ENCODE data around the gene PRAC1.

The PRAC1 gene

GRCh38 chr17:48704361-48705248 lies 17.7 kb downstream of the PRAC1 start:
- no peak for DNase-seq (ENCODE audit: low read depth)

GRCh38 chr17:48701864-48702532 lies 20.3 kb downstream of the PRAC1 start:
- DNase-seq (ENCODE audit: low read depth): no peak

- no peak for DNase-seq (ENCODE audit: low read depth)
These were observed 29.1 kb downstream of the PRAC1 start for GRCh38 chr17:48693178-48693577.

GRCh38 chr17:48692049-48692448 lies 30.3 kb downstream of the PRAC1 start:
- no peak for DNase-seq (ENCODE audit: low read depth)

- DNase-seq (ENCODE audit: low read depth): no peak
These were observed 31.7 kb downstream of the PRAC1 start for GRCh38 chr17:48690655-48691054.

- DNase-seq (ENCODE audit: low read depth): no peak
These were observed 40.7 kb downstream of the PRAC1 start for GRCh38 chr17:48681609-48682008.

GRCh38 chr17:48679385-48680096 lies 42.8 kb downstream of the PRAC1 start:
- no peak for DNase-seq (ENCODE audit: low read depth)

- peak; percentile 6 for DNase-seq (ENCODE audit: low read depth)
These were observed 44.0 kb downstream of the PRAC1 start for GRCh38 chr17:48678141-48678971.

GRCh38 chr17:48676963-48677558 lies 45.3 kb downstream of the PRAC1 start:
- no peak for DNase-seq (ENCODE audit: low read depth)

GRCh38 chr17:48672340-48672739 lies 50.0 kb downstream of the PRAC1 start:
- no peak for DNase-seq (ENCODE audit: low read depth)
